Measurements from ENCODE around the gene TMEM234.
A peak's percentile ranks its signal among the peaks of the same experiment; 100 is the strongest.

The TMEM234 gene

GRCh38 chr1:32179443-32180185, 42.5 kb downstream of the TMEM234 start, which contains the start of gene TXLNA:
TSS of gene TXLNA (plus strand) at chr1:32179675. CDS start at chr1:32180346, 671 bp downstream.
- DNase-seq (ENCODE audit: extremely low spot score): peak; percentile 100
- TF ChIP-seq SUZ12 (IDR thresholded peaks at IDR 0.05): no peak
- TF ChIP-seq ARNT (IDR thresholded peaks at IDR 0.05): peak; percentile 59; the same call in 1 of the 2 replicates
- peak; percentile 99 for TF ChIP-seq TARDBP (IDR thresholded peaks at IDR 0.05)
- TF ChIP-seq ELF4 (IDR thresholded peaks at IDR 0.05): peak; percentile 54
- TF ChIP-seq BHLHE40 (IDR thresholded peaks at IDR 0.05; ENCODE audit: borderline replicate concordance): no peak
- TF ChIP-seq LEF1 (IDR thresholded peaks at IDR 0.05; ENCODE audit: borderline replicate concordance): peak; percentile 93
- TF ChIP-seq FOXA1 (IDR thresholded peaks at IDR 0.05): no peak
- peak; percentile 91 for TF ChIP-seq PKNOX1 (IDR thresholded peaks at IDR 0.05)
- TF ChIP-seq L3MBTL2 (conservative IDR thresholded peaks at IDR 0.05): peak; percentile 99
- TF ChIP-seq FOXM1 (IDR thresholded peaks at IDR 0.05; ENCODE audit: borderline replicate concordance): peak; percentile 25; the same call in 1 of the 2 replicates
- CTCF ChIA-PET: interaction anchor here (0.6 to 1.2 kb wide), 2 partner anchors 36 to 616 kb away, joined by 3 read pairs; no protein-coding TSS in a partner anchor
- POLR2A ChIA-PET: interaction anchor here (0.6 to 3.6 kb wide), 31 partner anchors 8 to 535 kb away, joined by 3 to 28 read pairs (median 4); partner anchors contain the start of genes BSDC1, CCDC28B, IQCC and KPNA6

- ChIA-PET CTCF (interaction anchor here (0.6 to 1.2 kb wide), 2 partner anchors 37 to 615 kb away, joined by 3 read pairs; no protein-coding TSS in a partner anchor), POLR2A (interaction anchor here (0.6 to 3.6 kb wide), 29 partner anchors 8 to 534 kb away, joined by 3 to 28 read pairs (median 4); partner anchors contain the start of genes BSDC1, CCDC28B, IQCC and KPNA6)
- TF ChIP-seq SP1 (IDR thresholded peaks at IDR 0.05): no peak
- no peak for TF ChIP-seq NFRKB (IDR thresholded peaks at IDR 0.05)
- no peak for TF ChIP-seq TARDBP (IDR thresholded peaks at IDR 0.05)
- no peak for TF ChIP-seq FOXK2 (IDR thresholded peaks at IDR 0.05)
- no peak for TF ChIP-seq LEF1 (IDR thresholded peaks at IDR 0.05; ENCODE audit: borderline replicate concordance)
- TF ChIP-seq FOXM1 (IDR thresholded peaks at IDR 0.05; ENCODE audit: borderline replicate concordance): no peak
- no peak for TF ChIP-seq ELF4 (IDR thresholded peaks at IDR 0.05)
- TF ChIP-seq PKNOX1 (IDR thresholded peaks at IDR 0.05): no peak
- DNase-seq (ENCODE audit: extremely low spot score): no peak
Observed at GRCh38 chr1:32179193-32179442, 43.0 kb downstream of the TMEM234 start.

- POLR2A ChIA-PET: interaction anchor here (0.6 to 3.6 kb wide), 28 partner anchors 8 to 534 kb away, joined by 3 to 28 read pairs (median 4); partner anchors contain the start of genes BSDC1, CCDC28B, IQCC and KPNA6
- CTCF ChIA-PET: interaction anchor here (0.6 to 1.2 kb wide), 2 partner anchors 37 to 615 kb away, joined by 3 read pairs; no protein-coding TSS in a partner anchor
- no peak for DNase-seq (ENCODE audit: extremely low spot score)
- TF ChIP-seq FOXA1 (IDR thresholded peaks at IDR 0.05) (no peak), FOXK2 (IDR thresholded peaks at IDR 0.05) (no peak), FOXM1 (IDR thresholded peaks at IDR 0.05; ENCODE audit: borderline replicate concordance) (no peak), ZNF384 (IDR thresholded peaks at IDR 0.05) (no peak), TARDBP (IDR thresholded peaks at IDR 0.05) (no peak), NFRKB (IDR thresholded peaks at IDR 0.05) (no peak), BHLHE40 (IDR thresholded peaks at IDR 0.05; ENCODE audit: borderline replicate concordance) (no peak), CTBP1 (IDR thresholded peaks at IDR 0.05; ENCODE audit: borderline replicate concordance) (no peak), ARNT (IDR thresholded peaks at IDR 0.05) (no peak), PKNOX1 (IDR thresholded peaks at IDR 0.05) (no peak), L3MBTL2 (conservative IDR thresholded peaks at IDR 0.05) (no peak), SP1 (IDR thresholded peaks at IDR 0.05) (no peak)
Observed at GRCh38 chr1:32178380-32179192, 43.6 kb downstream of the TMEM234 start.

GRCh38 chr1:32172621-32173245, 49.4 kb downstream of the TMEM234 start:
- DNase-seq (ENCODE audit: extremely low spot score): no peak
- TF ChIP-seq TARDBP (IDR thresholded peaks at IDR 0.05) (no peak), FOXA1 (IDR thresholded peaks at IDR 0.05) (no peak), BHLHE40 (IDR thresholded peaks at IDR 0.05; ENCODE audit: borderline replicate concordance) (no peak), PKNOX1 (IDR thresholded peaks at IDR 0.05) (no peak)
- POLR2A ChIA-PET: no interaction called here
- CTCF ChIA-PET: no interaction called here

GRCh38 chr1:32170991-32171390, 51.2 kb downstream of the TMEM234 start:
- DNase-seq (ENCODE audit: extremely low spot score): no peak
- TF ChIP-seq PKNOX1 (IDR thresholded peaks at IDR 0.05) (no peak), ZNF384 (IDR thresholded peaks at IDR 0.05) (no peak), ARNT (IDR thresholded peaks at IDR 0.05) (no peak), ELF4 (IDR thresholded peaks at IDR 0.05) (no peak), LEF1 (IDR thresholded peaks at IDR 0.05; ENCODE audit: borderline replicate concordance) (no peak), BHLHE40 (IDR thresholded peaks at IDR 0.05; ENCODE audit: borderline replicate concordance) (no peak), SUZ12 (IDR thresholded peaks at IDR 0.05) (no peak), FOXM1 (IDR thresholded peaks at IDR 0.05; ENCODE audit: borderline replicate concordance) (no peak), HDGF (IDR thresholded peaks at IDR 0.05; ENCODE audit: borderline replicate concordance) (no peak), L3MBTL2 (conservative IDR thresholded peaks at IDR 0.05) (no peak), SP1 (IDR thresholded peaks at IDR 0.05) (no peak), NFRKB (IDR thresholded peaks at IDR 0.05) (no peak), CTBP1 (IDR thresholded peaks at IDR 0.05; ENCODE audit: borderline replicate concordance) (no peak), FOXA1 (IDR thresholded peaks at IDR 0.05) (no peak), FOXK2 (IDR thresholded peaks at IDR 0.05) (no peak)
- ChIA-PET POLR2A (interaction anchor here (1.3 kb wide), 1 partner anchor 8 kb away, joined by 4 read pairs; the partner anchor contains the start of gene TXLNA), CTCF (no interaction called here)
